GM12873 (cell line): Measurements from ENCODE around the gene FLT1.
A peak's percentile ranks its signal among the peaks of the same experiment; 100 is the strongest.

Experiments
- CTCF ChIP-seq: IDR thresholded peaks from 2 replicates; pipeline ENCODE4 v1.5.1; 2012; ENCODE audit warnings: low read depth, mild to moderate bottlenecking, moderate library complexity, low read length, control low read depth; ENCODE audit not compliant: insufficient read depth; ENCODE audit errors: missing control alignments

Gene FLT1

GRCh38 chr13:28380319-28380718, 114.6 kb downstream of the FLT1 start:
- no peak for TF ChIP-seq CTCF

GRCh38 chr13:28379371-28380083, 115.4 kb downstream of the FLT1 start:
- no peak for TF ChIP-seq CTCF

- peak; percentile 10 for TF ChIP-seq CTCF
Measured at GRCh38 chr13:28376604-28377003, 118.3 kb downstream of the FLT1 start.

GRCh38 chr13:28375250-28375930, 119.5 kb downstream of the FLT1 start:
- no peak for TF ChIP-seq CTCF

GRCh38 chr13:28373810-28374209, 121.1 kb downstream of the FLT1 start:
- TF ChIP-seq CTCF: no peak

GRCh38 chr13:28370448-28370847, 124.5 kb downstream of the FLT1 start:
- no peak for TF ChIP-seq CTCF

GRCh38 chr13:28358708-28359107, 136.2 kb downstream of the FLT1 start:
- no peak for TF ChIP-seq CTCF
